GM18526 (cell line): ENCODE measurements around the gene ARHGAP24.

Experiments
- POLR2A ChIP-seq: IDR thresholded peaks from 3 replicates; pipeline ENCODE4 v1.6.1; 2011; ENCODE audit not compliant: insufficient read length; ENCODE audit errors: extremely low read depth

The ARHGAP24 gene

DNA sequence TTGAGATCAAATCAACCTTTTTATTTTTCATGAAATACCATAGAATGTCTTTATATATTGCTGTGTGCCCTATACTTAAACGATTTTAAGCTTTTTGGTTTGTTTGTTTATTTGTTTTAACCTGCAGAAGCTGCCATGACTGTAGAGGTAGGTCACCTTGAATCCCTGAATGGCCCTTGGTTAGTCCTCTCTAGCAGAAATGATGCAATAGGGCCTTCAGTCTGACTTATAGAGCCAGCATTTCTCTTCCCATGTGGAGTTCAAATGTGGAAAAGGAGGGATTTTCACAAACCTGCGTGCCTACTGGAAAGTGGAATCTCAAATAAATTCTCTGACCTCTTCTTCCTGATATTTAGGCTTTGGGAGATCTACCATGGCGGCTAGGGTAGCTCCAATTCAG lies 557.0 kb downstream of the ARHGAP24 start:
- no peak for TF ChIP-seq POLR2A

DNA sequence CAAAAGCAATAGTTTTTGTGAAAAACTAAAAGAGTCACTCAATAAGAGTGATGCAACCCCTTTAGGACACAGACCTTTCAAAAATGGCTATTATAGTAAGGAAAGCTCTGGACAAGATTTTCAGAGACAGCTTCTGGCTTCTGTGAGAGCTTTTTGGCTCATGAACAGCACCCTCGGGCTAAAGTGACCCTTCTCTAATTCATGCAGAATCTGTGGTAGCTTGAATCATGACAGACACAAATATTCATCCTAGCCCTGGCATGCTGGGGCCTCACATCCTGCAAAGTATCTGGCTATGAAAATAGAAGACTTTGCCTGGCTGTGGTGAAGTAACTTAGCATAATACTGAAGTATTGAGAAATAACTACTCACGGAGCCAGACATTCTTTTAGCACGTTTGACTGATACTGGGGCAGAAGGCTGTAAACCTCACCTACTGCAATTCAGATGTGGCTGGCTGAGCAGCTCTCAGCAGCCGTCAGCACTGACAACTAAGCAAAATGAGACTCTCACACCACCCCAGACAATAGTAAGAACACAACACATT lies 557.6 kb downstream of the ARHGAP24 start:
- TF ChIP-seq POLR2A = no peak

- no peak for TF ChIP-seq POLR2A
Measured at GRCh38 chr4:86033171-86033570, 558.2 kb downstream of the ARHGAP24 start.

DNA sequence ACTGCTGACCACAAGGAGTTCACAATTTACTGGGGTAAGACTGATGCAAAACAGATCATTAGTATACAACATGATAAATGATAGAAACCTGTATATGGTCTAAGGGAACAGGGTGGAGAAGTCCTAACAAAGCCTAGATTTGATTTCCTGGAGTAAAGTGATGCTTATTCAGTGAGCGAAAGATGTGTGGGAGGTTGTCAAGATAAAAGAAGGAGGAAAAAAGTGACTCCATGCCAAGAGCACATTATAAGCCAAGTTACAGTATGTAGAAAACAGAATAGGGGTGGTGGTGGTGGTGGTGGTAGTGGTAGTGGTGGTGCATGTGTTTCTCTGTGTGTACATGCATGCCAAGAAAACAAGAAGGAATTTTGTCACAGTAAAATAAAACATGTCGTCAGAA lies 559.7 kb downstream of the ARHGAP24 start:
- TF ChIP-seq POLR2A = no peak

GRCh38 chr4:86035688-86036087 lies 560.7 kb downstream of the ARHGAP24 start:
- no peak for TF ChIP-seq POLR2A

- TF ChIP-seq POLR2A = no peak
Measured at GRCh38 chr4:86036736-86037135, 561.8 kb downstream of the ARHGAP24 start.

DNA sequence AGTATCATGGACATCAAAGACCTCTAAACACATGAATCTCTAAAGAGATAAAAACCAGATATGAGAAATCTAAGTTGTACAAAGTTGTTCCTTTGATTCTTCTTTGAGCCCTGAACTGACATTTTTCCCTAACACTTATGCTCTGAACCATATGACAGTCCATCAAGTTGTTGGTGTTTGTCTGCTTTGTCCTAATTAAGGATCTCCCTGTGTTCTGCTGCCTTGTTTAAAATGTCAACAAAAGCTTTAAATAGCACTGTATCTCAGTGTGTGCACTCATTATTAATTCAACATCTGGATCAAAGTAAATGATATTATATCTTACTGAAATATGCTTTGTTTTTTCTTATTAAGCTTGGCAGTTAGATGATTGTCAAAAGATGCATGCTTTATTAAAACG lies 563.1 kb downstream of the ARHGAP24 start:
- TF ChIP-seq POLR2A = no peak

DNA sequence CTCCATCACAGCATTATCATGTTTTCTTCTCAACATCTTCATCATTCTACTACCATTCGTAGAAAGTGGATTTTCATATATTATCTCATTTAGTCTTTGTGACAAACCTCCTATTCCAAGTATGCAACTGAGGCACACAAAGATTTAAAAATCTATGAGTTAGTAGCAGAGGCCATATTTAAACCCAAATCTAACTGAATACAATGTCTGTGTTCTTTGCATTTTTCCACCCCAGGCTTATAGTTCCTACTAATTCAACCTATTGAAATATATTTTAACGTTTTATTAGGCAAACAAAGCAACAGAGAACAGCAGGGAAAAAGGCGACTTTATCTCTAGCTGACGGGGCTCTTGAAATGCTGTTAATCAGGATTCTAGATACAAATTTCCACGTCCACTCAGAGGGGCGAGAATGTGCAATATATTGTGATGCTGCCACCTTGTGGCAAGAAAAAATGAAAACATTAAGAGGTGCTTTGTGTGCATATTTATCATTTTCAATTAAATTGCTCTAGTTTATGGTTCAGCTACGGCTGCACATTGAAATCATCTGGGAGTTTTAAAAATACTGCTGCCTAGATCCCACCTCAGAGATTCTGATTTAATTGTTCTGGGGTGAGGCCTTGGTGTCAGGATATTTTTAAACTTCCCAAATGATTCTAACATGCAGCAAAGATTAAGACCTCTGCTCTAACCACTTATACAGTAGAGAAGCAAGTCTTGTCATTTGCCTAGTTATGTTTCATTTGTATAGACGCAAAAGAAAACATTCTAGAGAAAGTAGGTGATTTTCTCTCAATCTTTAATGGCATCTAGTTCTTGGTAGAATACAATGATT lies 569.0 kb downstream of the ARHGAP24 start:
- no peak for TF ChIP-seq POLR2A

- no peak for TF ChIP-seq POLR2A
Measured at GRCh38 chr4:86044593-86044985, 569.6 kb downstream of the ARHGAP24 start.

DNA sequence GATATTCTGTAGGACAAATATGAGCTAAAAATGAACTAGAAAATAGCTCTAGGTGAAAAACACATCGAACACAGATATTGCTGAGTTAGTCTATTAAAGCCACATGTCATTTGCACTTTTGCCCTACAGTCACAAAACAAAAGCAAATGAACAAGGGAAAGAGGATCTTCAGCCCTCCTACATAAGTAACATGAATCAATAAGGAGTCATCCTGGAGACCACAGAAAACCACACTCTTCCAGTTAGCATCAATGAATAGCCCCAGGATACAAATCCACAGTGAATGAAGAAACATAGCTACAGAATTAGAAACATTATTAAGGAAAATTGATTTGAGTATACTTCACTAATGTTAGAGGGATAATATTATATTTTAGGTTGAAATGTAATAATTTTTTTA lies 573.5 kb downstream of the ARHGAP24 start:
- no peak for TF ChIP-seq POLR2A

GRCh38 chr4:86050496-86050895 lies 575.5 kb downstream of the ARHGAP24 start:
- TF ChIP-seq POLR2A = no peak
